Measurements from ENCODE around the gene ABCA13. TPM values are rescaled to one million over a fixed set of nuclear protein-coding genes. Genes with fewer than 3 reads are reported as not detected.

The ABCA13 gene
- total RNA-seq, 1 experiment from 2014 or later: 1.7 TPM

- H3K27ac ChIP-seq (ENCODE audit: low read length): no peak overlapping the region
- no TSS peak for BruUV-seq (replicated peaks)
- TF ChIP-seq CTCF (IDR thresholded peaks at IDR 0.05) (no peak), SIN3A (IDR thresholded peaks at IDR 0.05; ENCODE audit: borderline replicate concordance, insufficient read depth, low read depth, low read length) (no peak), POLR2AphosphoS5 (IDR thresholded peaks at IDR 0.05; ENCODE audit: low read depth, low read length) (no peak), TCF7L2 (IDR thresholded peaks at IDR 0.05; ENCODE audit: low read depth, low read length) (no peak), REST (IDR thresholded peaks at IDR 0.05; ENCODE audit: insufficient read depth in 1 of 2, low read depth in 2 of 2, low read length in 1 of 2) (no peak)
- peak; percentile 38; the same call in 1 of the 2 replicates for ATAC-seq
- no peaks in the 10 kb centered on the region for H3K9me3 ChIP-seq (ENCODE audit: control insufficient read depth, insufficient read depth, low read depth, low read length)
- H3K27me3 ChIP-seq (ENCODE audit: control insufficient read depth, insufficient read depth, low read length): peaks cover 14% of the 10 kb centered on the region
- in situ Hi-C loops (cut with HindIII; ENCODE audit: low pct_unique_long_range_greater_than_20kb, low sequenced_read_pairs) (no loop called here), intact Hi-C loops (cut with micrococcal nuclease; ENCODE audit: unreplicated experiment) (no loop called here)
- POLR2A ChIA-PET: no interaction called here
- CTCF ChIA-PET: no interaction called here
- H3K4me1 ChIP-seq (ENCODE audit: control insufficient read depth, insufficient read depth, low read length): no peaks in the 10 kb centered on the region
- no peak overlapping the region for H3K4me3 ChIP-seq (ENCODE audit: low read depth in 2 of 2, low read length in 2 of 2)
- no peak for DNase-seq (ENCODE audit: low read depth, low spot score)
- H3K36me3 ChIP-seq (ENCODE audit: control insufficient read depth, insufficient read depth, low read length): no peaks in the 10 kb centered on the region
These were observed 103.4 kb downstream of the ABCA13 start for GRCh38 chr7:48274662-48275061.

- no peak for TF ChIP-seq TCF7L2 (IDR thresholded peaks at IDR 0.05; ENCODE audit: low read depth, low read length)
- TF ChIP-seq REST (IDR thresholded peaks at IDR 0.05; ENCODE audit: insufficient read depth in 1 of 2, low read depth in 2 of 2, low read length in 1 of 2): no peak
- ChIA-PET CTCF (no interaction called here), POLR2A (no interaction called here)
- DNase-seq (ENCODE audit: low read depth, low spot score) (no peak), ATAC-seq (no peak)
- Histone ChIP-seq H3K9me3 (ENCODE audit: control insufficient read depth, insufficient read depth, low read depth, low read length) (no peaks in the 10 kb centered on the region), H3K4me1 (ENCODE audit: control insufficient read depth, insufficient read depth, low read length) (no peaks in the 10 kb centered on the region), H3K4me3 (ENCODE audit: low read depth in 2 of 2, low read length in 2 of 2) (no peak overlapping the region), H3K27ac (ENCODE audit: low read length) (no peak overlapping the region), H3K27me3 (ENCODE audit: control insufficient read depth, insufficient read depth, low read length) (peaks cover 14% of the 10 kb centered on the region; the same call in 1 of the 2 replicates), H3K36me3 (ENCODE audit: control insufficient read depth, insufficient read depth, low read length) (no peaks in the 10 kb centered on the region)
- in situ Hi-C loops (cut with HindIII; ENCODE audit: low pct_unique_long_range_greater_than_20kb, low sequenced_read_pairs): no loop called here
- no TSS peak for BruUV-seq (replicated peaks)
- intact Hi-C loops (cut with micrococcal nuclease; ENCODE audit: unreplicated experiment): no loop called here
These were observed 108.2 kb downstream of the ABCA13 start for GRCh38 chr7:48279420-48279819.

Data from Panc1 (cell line).